Keratinocyte (primary cell): ENCODE results near the gene PIEZO1.

Experiments used
- EZH2 ChIP-seq: IDR thresholded peaks from one replicate; pipeline ENCODE4 v1.6.1; 2012; ENCODE audit warnings: inconsistent platforms, mild to moderate bottlenecking, low read length, moderate library complexity
- TF ChIP-seq, protein P1 (sequence below), 3 experiments: IDR thresholded peaks in 1 of 3; conservative IDR thresholded peaks in 1 of 3; optimal IDR thresholded peaks in 1 of 3; 2 replicates in 2 of 3; 3 replicates in 1 of 3; pipeline versions ENCODE3 to v1.5.1; 2011; ENCODE audit warnings: low read length in 3 of 3, mild to moderate bottlenecking in 3 of 3, moderate library complexity in 2 of 3, control low read depth in 1 of 3, inconsistent platforms in 1 of 3; ENCODE audit not compliant: insufficient read depth in 2 of 3; ENCODE audit errors: extremely low read depth in 1 of 3

DNA sequence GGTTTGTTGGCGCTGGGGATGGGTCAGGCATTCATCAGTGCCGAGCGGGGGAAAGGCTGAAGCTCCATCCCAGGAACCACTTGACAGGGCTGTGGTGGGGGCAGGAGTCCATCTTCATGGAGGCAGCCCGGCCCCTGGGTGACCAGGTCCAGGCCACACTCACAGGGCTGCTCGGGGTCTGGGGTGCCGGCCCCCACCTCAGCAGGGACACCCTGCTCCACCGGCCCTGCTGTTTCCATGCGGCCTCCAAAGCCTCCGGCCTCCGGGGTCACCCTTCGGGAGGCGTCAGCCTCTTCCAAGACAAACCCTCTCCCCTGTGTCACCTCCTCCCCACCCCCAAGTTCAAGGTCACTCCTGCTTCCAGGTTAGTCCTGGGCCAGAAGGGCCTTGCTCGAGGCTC, 49.6 kb upstream of the PIEZO1 start:
- TF ChIP-seq, protein P1, sequence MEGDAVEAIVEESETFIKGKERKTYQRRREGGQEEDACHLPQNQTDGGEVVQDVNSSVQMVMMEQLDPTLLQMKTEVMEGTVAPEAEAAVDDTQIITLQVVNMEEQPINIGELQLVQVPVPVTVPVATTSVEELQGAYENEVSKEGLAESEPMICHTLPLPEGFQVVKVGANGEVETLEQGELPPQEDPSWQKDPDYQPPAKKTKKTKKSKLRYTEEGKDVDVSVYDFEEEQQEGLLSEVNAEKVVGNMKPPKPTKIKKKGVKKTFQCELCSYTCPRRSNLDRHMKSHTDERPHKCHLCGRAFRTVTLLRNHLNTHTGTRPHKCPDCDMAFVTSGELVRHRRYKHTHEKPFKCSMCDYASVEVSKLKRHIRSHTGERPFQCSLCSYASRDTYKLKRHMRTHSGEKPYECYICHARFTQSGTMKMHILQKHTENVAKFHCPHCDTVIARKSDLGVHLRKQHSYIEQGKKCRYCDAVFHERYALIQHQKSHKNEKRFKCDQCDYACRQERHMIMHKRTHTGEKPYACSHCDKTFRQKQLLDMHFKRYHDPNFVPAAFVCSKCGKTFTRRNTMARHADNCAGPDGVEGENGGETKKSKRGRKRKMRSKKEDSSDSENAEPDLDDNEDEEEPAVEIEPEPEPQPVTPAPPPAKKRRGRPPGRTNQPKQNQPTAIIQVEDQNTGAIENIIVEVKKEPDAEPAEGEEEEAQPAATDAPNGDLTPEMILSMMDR (optimal IDR thresholded peaks at IDR 0.05 in 1 of 3, IDR thresholded peaks at IDR 0.05 in 1 of 3, conservative IDR thresholded peaks at IDR 0.05 in 1 of 3; ENCODE audit: extremely low read depth in 1 of 3, insufficient read depth in 2 of 3, low read length in 3 of 3): no peak
- TF ChIP-seq EZH2: no peak
